Glomerular endothelial cell (primary cell): Measurements from ENCODE around the gene MMP19. TPM values are rescaled to one million over a fixed set of nuclear protein-coding genes. Genes with fewer than 3 reads are reported as not detected.
"Not testable (repeated sequence)": the region's sequence is repeated elsewhere in the genome, so short reads cannot be mapped to it uniquely, and the experiment has no call there.

Experiments used
- DNase-seq: peaks from one replicate; pipeline ENCODE4 v3.0.0-alpha.2; 2011; ENCODE audit warnings: low read depth, low spot score; ENCODE audit errors: extremely low read depth
- total RNA-seq: library from RNA; depleted of rRNA; stranded (reverse); fragments of >200 nt; gene quantifications from 2 replicates; pipeline ENCODE4 v1.2.3, GENCODE V29; 2015

MMP19 gene, protein sequence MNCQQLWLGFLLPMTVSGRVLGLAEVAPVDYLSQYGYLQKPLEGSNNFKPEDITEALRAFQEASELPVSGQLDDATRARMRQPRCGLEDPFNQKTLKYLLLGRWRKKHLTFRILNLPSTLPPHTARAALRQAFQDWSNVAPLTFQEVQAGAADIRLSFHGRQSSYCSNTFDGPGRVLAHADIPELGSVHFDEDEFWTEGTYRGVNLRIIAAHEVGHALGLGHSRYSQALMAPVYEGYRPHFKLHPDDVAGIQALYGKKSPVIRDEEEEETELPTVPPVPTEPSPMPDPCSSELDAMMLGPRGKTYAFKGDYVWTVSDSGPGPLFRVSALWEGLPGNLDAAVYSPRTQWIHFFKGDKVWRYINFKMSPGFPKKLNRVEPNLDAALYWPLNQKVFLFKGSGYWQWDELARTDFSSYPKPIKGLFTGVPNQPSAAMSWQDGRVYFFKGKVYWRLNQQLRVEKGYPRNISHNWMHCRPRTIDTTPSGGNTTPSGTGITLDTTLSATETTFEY
- 0.99 and 5.6 TPM in 2 replicates for total RNA-seq

DNA sequence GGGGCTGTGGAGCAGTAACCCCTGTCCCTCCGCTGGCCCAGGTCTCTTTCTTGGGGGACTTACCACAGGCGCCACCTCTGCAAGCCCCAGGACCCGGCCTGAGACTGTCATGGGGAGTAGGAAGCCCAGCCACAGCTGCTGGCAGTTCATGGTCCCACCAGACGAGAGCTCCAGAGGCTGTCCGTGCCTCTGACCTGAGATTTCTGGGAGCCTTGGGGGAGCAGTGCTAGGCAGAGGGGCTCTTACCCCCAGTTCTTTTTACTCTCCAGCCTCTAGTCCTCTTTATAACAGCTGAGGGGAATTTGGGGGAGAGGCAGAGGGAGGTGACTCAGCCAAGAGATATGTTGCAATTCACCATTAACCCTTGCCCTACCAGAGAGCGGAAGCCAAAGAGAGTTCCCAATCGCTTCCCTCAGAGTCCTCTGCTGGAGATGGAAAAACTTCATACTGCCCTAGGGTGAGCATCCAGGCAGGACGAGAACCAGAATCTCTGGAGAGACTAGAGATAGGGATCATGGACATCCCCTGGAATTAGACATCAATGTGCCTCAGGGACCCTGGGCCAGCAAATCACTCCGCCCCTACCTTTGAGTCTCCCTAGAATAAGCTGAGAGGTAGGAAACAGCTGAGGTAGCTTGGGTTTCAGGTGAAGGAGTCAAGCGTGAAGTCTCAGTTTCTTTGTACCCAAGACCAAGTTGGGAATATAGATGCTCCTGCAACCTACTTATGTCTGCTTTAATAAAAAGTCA lies at the start of gene MMP19:
Gene MMP19, minus strand, starts transcription at position 256 of the 749 bp plus-strand sequence. Its CDS starts 106 bp downstream, at position 150.
- DNase-seq = no peak

DNA sequence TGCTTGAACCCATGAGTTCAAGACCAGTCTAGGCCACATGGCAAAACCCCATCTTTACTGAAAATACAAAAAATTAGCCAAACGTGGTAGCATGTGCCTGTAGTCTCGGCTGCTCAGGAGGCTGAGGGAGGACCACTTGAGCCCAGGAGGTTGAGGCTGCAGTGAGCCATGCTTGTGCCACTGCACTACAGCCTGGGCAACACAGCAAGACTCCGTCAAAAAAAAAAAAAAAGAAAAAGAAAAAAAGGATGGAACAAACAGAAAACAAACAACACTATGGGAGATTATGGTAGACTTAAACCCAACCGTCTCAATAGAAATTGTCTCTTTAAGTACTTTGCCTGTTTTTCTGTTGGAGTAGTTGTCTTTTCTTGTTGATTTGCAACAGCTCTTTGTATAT lies 48.6 kb upstream of the MMP19 start:
- DNase-seq = no peak

DNA sequence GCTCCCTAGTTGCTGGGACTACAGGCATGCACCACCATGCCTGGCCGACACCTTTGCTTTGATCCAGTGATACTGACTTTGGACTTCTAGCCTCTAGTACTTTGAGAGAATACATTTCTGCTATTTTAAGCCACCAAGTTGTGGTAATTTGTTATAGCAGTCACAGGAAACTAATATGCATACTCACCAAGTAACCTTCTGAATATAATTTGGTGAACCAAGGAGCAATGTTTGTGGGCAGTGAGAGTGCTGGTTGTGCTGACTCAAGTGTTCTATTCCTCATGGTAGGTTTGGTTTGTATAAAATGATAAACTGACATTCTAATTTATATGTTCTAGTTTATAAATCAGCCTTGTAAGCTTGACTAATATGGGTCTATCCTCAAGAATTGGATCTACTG lies 42.4 kb upstream of the MMP19 start:
- DNase-seq = no peak

DNA sequence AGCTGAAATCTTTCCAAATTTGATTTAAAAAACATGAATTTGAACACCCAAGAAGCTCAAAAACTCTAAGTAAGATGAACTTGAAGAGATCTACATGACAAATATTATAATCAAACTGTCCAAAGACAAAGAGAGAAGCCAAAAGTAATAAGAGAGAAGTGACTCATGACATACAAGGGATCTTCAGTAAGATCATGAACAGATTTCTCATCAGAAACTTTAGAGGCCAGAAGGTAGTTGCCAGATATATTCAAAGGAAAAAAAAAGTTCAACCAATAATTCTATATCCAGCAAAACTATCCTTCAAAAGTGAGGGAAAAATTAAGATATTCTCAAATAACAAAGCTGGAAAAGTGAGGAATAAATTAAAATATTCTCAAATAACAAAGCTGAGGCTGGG lies 35.1 kb upstream of the MMP19 start:
- no peak for DNase-seq

DNA sequence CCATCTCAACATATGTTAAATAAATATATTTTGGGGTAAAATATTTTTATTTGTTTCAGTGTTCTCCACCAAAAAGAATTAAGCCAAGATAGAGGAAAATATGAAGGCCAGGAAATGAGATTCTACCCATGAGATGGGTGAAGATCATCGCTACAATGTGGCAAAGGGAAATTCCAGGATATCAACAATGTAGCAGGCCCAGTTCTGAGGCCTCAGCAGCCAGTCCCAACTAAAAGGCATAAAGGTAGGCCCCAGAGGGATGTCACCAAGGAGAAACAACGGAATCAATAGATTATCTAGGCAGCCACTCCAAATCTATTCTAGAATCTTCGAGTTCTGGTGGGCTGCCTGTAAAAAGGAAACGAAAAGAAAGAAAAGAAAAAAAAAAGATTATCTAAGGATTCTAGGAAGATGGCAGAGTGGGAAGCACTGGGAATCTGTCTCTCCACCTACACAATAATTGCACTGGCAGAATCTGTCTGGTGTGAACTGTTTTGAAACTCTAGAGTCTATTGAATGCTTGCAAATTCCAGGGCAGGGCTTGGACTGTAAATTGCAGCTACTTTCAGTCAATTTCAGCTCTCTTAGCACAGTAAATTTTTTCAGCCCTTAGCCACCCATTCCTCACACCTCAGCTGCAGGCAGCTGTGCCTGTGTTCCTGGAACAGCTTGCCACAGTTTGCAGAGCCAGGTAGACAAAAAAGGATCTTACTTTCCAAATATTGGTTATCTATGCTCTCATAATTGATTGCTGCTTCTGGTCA lies 33.1 kb upstream of the MMP19 start:
- no peak for DNase-seq

DNA sequence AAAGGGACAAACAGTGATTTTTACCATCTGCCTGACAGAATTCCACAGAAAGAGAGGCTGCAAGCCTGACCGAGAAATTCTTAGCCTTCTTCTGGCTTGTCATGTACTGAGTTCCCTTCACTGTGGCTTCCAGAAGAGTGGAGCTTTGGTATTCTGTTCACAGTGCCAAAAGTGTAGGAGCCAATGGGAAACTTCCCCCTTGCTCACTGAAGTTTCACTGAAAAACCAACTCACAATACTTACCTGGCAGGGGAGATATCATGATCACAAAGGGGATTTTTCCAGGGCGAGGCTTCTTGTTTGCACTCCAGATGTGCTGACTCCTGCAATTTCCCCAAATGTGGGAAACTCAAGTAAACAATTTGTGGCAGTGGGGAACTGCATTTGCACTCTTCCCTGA lies 31.7 kb upstream of the MMP19 start:
- no peak for DNase-seq

DNA sequence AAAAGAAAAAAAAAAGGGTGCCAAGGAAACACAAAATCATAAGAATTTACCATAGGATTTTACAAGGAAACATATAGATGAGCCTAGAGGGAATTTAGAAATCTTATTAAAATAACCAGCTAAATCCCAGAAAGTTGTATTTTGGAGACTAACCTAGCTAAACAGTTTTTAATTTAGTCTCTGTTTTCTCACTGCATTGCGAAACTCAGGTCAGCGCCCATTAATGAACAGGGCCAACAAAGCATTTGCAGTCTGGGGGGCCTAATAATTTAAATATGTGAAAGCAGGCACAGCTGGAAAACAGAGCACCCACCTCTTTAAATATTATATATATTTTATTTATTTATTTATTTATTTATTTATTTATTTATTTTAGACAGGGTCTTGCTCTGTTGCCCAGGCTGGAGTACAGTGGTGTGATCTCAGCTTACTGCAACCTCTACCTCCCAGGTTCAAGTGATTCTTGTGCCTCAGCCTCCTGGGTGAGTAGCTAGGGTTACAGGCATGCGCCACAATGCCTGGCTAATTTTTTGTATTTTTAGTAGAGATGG lies 23.8 kb upstream of the MMP19 start:
- not testable (repeated sequence) for DNase-seq

DNA sequence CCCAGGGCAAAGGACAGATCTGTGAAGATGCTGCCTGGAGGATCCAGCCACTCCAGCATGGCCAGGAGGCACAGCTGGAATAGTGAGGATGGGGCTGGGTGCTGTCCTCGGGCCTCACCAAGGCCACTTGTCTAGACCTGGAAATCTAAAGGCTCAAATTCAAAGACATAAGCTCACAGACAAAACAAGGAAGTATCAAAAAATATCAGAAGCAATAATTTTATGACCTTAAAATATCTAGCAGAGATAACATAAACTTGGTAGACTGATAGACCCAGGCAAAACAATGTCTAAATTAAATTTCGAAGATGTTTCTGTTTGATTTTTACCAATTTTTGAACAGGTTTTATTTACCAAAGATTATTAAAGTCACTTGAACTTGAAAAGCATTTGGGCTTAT lies 22.6 kb upstream of the MMP19 start:
- DNase-seq = no peak

DNA sequence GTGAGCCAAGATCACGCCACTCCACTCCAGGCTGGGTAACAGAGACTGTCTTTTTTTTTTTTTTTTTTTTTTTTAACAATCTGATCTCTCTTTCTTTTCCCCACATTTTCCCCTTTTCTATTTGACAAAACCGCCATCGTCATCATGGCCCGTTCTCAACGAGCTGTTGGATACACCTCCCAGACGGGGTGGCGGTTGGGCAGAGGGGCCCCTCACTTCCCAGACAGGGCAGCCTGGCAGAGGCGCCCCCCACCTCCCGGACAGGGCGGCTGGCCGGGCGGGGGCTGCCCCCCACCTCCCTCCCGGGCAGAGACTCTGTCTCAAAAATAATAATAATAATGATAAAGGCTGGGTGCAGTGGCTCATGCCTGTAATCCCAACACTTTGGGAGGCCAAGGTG lies 20.2 kb upstream of the MMP19 start:
- DNase-seq = not testable (repeated sequence)

DNA sequence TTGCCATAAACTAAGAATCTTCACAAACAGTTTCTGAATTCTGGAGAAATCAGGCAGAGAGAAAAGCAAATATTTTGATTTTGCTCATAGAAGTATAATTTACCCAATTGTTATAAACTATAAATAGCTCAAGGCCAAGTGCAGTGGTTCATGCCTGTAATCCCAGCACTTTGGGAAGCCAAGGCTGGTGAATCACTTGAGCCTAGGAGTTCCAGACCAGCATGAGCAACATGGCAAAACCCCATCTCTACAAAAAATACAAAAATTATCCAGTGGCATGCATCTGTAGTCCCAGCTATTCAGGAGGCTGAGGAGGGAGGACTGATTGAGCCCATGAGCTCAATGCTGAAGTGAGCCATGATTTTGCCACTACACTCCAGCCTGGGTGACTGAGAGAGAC lies 19.6 kb upstream of the MMP19 start:
- no peak for DNase-seq

DNA sequence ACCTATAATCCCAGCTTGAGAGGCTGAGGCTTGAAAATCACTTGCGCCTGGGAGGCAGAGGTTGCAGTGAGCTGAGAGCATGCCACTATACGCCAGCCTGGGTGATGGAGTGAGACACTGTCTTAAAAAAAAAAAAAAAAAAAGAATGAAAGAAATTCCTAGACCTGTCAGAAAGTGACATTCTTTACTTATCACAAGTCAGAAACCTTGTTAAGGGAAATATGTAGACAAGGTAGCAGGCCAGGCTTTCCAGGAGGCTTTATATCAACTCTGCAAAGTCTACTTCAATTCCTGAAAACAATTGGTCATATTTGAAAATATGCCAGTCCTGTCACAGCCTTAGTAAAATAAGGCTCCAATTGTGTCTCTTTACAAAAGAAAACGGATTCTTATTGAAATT lies 19.1 kb upstream of the MMP19 start:
- DNase-seq = no peak

DNA sequence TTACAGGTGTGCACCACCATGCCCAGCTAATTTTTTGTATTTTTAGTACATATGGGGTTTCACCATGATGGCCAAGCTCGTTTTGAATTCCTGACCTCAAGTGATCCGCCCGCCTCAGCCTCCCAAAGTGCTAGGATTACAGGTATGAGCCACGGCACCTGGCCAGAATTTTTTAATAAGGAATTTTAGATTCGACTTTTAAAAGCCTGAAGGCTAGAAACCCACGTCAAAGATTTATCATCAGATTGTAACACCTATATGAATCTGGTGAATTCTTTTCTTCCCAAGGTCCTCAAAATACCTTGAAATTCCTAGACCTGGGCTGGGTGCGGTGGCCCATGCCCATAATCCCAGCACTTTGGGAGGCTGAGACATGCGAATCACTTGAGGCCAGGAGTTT lies 18.7 kb upstream of the MMP19 start:
- DNase-seq = no peak

DNA sequence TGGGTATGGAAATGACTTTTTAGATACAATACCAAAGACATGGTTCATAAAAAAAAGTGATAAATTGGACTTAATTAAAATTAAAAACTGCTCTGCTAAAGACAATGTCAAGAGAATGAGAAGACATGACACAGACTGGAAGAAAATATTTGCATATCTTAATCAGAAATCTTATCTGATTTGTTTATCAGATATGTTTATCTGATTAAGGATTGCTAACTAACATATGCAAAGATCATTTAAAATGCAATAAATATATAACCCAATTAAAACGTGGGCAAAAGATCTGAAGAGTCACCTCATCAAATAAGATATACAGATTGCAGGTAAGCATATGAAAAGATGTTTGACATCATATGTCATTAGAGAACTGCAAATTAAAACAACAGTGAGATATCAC lies 10.0 kb upstream of the MMP19 start:
- DNase-seq = no peak

DNA sequence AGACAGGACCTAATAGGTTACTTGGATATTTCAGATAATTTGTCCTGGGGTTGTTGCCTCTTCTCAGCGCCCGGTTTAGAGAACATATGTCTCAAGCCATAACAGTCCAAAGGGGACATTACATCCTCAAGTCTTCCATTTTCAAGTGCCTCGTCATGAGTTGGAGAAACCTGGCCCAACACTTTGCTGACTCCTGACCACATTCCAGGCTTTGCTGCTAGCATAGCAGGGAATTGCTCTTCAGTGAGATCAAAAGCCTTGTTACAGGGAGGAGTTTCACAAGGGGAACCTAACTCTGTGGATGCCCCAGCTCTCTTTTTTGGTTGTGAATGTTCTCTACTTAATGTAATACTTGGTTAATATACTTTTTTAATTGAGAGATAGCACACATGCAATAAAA lies 8.2 kb upstream of the MMP19 start:
- DNase-seq = no peak

DNA sequence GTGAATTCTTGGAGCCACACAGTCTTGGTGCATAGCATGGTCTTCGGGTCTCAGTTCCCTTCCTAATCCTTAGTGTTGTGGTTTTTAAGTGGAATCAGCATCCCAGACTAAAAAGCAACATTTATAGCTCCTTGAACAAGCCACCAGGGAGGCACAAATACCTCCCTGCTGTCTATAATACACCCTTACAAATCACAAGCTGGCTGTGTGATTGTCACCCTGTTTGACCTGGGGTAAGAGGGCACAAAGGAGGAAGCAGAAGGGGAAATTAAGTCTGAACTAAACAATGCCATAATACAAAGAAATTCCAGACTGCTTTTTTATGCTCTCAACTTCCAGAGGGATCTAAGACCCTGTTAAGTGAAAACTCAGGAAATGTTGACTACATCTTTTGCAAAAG lies 7.7 kb upstream of the MMP19 start:
- DNase-seq = no peak

DNA sequence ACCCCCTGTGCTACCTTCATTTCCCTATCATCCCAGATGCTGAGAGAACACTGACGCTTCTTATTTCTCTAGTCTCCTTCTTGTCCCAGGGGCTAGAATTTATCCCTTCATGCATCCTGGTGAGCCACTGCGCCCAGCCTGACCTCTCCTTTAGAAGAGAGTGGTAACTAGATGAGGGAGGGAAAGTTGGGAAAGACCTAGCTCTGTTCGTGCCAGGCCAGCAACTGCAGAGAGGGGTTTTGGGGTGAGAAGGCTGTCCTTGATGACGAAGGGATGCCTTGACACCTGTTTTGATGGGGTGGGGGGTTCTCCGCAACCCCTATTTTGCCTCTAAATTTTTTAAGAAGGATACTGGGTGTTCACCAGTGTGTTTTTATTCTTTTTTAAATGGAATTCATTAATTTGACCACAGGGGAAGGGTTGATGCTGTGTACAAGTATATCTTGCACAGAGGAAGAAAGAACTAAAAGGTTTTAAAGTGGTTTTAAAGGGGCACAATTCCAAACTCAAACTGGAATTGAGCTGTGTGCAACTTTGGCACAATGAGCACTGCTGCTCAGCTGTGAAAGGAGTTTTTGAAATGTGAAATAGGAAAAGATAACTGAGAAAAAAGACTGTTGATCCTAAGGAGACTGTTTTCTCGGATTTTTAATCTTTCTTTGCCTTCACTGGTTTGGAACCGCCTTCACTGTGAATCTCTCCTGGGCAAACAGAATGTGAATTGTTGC lies 7.0 kb upstream of the MMP19 start:
- DNase-seq = no peak

DNA sequence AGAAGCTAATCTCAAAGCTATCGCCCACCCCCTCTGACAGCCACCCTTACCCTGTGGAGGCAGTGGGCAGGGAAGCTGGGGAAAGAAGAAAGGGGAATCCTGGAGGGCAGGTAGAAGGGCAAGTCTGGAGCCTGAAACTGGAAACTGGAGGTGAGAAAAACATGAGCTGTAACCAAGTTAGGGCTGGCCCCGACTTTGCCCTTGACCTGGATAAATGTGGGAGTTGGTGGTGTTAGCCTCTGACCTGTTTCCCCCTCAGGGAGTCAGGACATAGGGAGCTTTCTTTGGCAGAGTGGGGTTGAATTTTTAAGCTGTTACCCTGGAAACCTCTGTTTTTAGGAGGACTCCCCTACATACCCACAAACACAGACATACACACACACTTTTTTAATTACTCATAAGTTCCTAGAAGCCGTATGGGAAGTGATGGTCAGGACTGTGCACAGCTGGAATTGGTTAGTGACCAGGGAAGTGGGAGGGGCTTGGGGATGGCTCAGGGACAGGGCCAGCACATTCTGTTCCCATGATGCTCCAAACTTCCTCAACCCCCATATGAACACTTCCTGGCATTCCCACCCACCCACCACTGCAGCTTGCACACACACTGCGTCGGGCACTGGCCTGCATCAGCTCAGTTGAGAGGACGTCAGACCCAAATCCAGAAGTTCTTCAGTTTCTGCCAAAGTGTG lies 5.0 kb upstream of the MMP19 start:
- DNase-seq = peak; percentile 94

DNA sequence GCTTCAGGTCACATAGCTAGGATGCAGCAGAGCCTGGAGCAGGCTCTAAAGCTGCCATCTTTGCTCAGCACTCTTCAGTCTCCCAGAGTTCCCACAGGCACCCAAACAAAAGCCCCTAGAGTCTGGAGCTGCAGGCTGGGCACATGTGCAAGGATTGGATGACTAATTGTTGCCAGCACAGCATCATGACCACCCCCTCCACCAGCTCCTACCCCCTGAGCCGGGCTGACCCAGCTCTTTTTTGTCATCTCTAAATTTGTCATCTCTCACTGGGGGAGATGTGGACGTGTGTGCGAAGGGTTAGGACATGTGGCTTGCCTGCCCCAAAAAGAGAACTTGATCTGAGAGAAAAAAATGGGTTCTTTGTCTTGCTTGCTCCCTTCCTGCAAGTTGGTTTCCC lies 4.3 kb upstream of the MMP19 start:
- DNase-seq = no peak

DNA sequence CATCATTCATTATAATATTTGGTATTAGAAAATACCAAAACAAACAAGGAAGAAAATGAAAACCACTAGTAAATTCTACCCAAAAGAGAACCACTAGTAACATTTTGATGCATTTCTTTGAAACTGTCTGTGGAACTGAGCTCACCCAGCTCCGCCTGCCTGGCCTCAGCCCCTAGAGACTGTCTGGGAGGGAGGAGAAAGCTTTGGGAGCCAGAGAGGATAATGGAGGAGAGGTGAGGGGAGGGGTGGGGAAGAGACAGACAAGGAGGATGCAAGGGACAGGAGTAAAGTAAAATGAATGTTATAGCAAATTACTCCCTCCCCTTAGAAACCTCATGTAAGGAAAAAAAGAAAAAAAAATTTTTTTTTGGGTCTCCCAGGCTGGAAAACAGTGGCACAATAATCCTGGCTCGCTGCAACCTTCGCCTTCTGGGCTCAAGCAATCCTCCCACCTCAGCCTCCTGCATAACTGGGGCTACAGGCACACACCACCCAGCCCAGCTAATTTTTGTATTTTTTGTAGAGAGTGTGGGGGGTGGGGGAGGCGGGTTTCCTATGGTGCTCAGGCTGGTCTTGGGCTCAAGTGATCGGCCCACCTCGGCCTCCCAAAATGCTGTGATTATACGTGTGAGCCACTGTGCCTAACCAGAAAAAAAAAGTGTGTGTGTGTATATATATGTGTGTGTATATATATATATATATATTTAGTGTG lies 3.2 kb upstream of the MMP19 start:
- DNase-seq = no peak
